Activated CD4-positive, alpha-beta memory T cell treated with anti-CD3 and anti-CD28 coated beads for 36 hours (primary cell): ENCODE results near the gene ARHGAP5. TPM values are rescaled to one million over a fixed set of nuclear protein-coding genes. Genes with fewer than 3 reads are reported as not detected.

ENCODE experiments used
- CTCF ChIA-PET: fragments of 350-600 bp; sonication (Branson Sonifier 250); formaldehyde crosslinking; loops from one replicate; lab custom pipeline; 2021; ENCODE audit warnings: antibody characterized with exemption, inconsistent platforms; lab: Charles Lee
- POLR2A ChIA-PET: fragments of 350-600 bp; sonication (Branson Sonifier 250); formaldehyde crosslinking; loops from one replicate; lab custom pipeline; 2021; ENCODE audit warnings: antibody characterized with exemption; lab: Charles Lee
- DNase-seq: peaks from one replicate; pipeline ENCODE4 v3.0.0-alpha.2; 2020
- H3K27ac Mint-ChIP-seq: one replicate; pipeline ENCODE4 v1.8.0; 2021; ENCODE audit warnings: mixed read lengths
- H3K27me3 Mint-ChIP-seq: one replicate; pipeline ENCODE4 v1.8.0; 2021; ENCODE audit warnings: mixed read lengths
- H3K36me3 Mint-ChIP-seq: one replicate; pipeline ENCODE4 v1.8.0; 2021; ENCODE audit warnings: mixed read lengths
- H3K4me1 Mint-ChIP-seq: one replicate; pipeline ENCODE4 v1.8.0; 2021; ENCODE audit warnings: low read depth, mixed read lengths
- H3K4me3 Mint-ChIP-seq: one replicate; pipeline ENCODE4 v1.8.0; 2021; ENCODE audit warnings: mild to moderate bottlenecking, mixed read lengths
- H3K9me3 Mint-ChIP-seq: one replicate; pipeline ENCODE4 v1.8.0; 2021; ENCODE audit warnings: mixed read lengths
- intact Hi-C: fragments of 100-400 bp; cut with micrococcal nuclease; formaldehyde crosslinking; loops from one replicate; pipeline ENCODE4 v1.15.1; 2023
- total RNA-seq, 2 experiments: library from RNA; stranded (reverse); gene quantifications; one replicate each; pipeline ENCODE4 v1.2.3, GENCODE V29; 2021

Gene ARHGAP5
- total RNA-seq, 2 experiments from 2014 or later, result 41.6 to 41.9 TPM

GRCh38 chr14:32193532-32193931, 116.4 kb downstream of the ARHGAP5 start:
- peaks cover 15% of the 10 kb centered on the region for H3K4me1 Mint-ChIP-seq
- intact Hi-C loops, result loop anchor here (1.0 to 5.0 kb wide), 5 partner anchors 10 to 509 kb away; partner anchors contain the start of gene RNU6-8
- CTCF ChIA-PET, result no interaction called here
- H3K9me3 Mint-ChIP-seq, result no peaks in the 10 kb centered on the region
- no peaks in the 10 kb centered on the region for H3K36me3 Mint-ChIP-seq
- peaks cover 5% of the 10 kb centered on the region for H3K27me3 Mint-ChIP-seq
- no peak for DNase-seq
- POLR2A ChIA-PET, result no interaction called here
- H3K4me3 Mint-ChIP-seq, result no peak overlapping the region
- H3K27ac Mint-ChIP-seq, result no peak overlapping the region

DNA sequence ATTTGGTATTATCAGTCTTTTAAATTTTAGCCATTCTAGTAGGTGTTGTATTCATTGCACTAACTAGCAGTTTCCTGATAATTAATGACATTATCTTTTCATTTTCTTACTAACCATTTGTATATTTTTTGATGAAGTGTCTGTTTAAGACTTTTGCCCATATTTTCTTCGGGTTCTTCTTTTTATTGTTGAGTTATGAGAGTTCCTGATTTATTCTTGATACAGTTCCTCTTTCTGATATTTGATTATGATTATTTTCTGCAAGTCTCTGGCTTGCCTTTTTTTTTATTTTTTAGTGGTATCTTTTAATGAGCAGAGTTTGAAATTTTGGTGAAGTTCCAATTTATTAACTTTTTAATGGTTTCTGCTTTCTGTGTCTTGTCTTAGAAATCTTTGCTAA, 118.5 kb downstream of the ARHGAP5 start:
- POLR2A ChIA-PET, result no interaction called here
- H3K9me3 Mint-ChIP-seq, result no peaks in the 10 kb centered on the region
- no peak for DNase-seq
- peaks cover 5% of the 10 kb centered on the region for H3K27me3 Mint-ChIP-seq
- no peaks in the 10 kb centered on the region for H3K36me3 Mint-ChIP-seq
- peaks cover 20% of the 10 kb centered on the region for H3K4me1 Mint-ChIP-seq
- intact Hi-C loops, result no loop called here
- CTCF ChIA-PET, result no interaction called here
- no peak overlapping the region for H3K4me3 Mint-ChIP-seq
- no peak overlapping the region for H3K27ac Mint-ChIP-seq

- intact Hi-C loops, result no loop called here
- ChIA-PET POLR2A (no interaction called here), CTCF (interaction anchor here (0.8 to 1.1 kb wide), 3 partner anchors 57 to 274 kb away, joined by 3 read pairs; no protein-coding TSS in a partner anchor)
- Mint-ChIP-seq H3K27me3 (peaks cover 2% of the 10 kb centered on the region), H3K36me3 (no peaks in the 10 kb centered on the region), H3K4me3 (no peak overlapping the region), H3K27ac (no peak overlapping the region), H3K4me1 (peaks cover 36% of the 10 kb centered on the region), H3K9me3 (no peaks in the 10 kb centered on the region)
- peak; percentile 39 for DNase-seq
Measured at GRCh38 chr14:32197919-32198318, 120.8 kb downstream of the ARHGAP5 start.

DNA sequence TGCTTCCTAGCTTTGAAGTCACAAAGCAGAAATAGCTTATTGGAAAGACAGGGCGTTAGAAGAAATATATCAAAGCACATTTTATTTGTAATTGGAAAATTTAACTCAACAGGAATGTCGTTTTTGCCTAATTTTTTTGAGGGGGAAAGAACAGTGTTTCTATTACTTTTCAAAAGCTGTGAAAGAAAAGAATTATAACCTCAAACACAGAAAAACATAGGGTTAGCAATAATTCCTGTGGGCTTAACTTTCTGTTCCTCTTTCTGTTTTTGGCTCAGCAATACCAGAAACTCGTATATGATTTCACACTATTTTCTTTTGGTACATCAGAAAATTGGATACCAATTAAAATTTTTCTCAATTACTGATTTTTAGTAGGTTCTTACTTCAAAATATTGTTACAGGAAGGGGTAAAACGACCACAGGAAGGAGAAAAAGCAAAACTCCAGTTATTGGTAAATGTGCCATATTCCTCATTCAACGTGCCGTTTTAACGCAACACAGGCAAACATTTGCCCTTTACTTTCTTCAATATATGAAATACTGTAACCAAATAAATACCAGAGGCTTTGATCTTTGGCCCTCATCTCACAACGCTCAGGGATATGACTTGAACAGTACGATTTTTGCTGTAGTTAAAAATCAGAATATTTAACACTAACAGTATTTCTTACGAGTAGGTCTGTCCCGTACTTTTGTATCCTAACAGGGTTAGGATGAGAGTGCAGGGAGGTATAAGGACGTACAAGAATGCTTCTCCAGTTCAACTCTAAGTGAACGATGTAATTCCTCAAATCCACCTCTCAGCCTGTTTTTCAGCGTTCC, 123.5 kb downstream of the ARHGAP5 start:
- Mint-ChIP-seq H3K36me3 (peaks cover 2% of the 10 kb centered on the region), H3K4me3 (peak overlapping the region; percentile 89), H3K27ac (peak overlapping the region; percentile 98), H3K9me3 (no peaks in the 10 kb centered on the region), H3K27me3 (peaks cover 4% of the 10 kb centered on the region), H3K4me1 (peaks cover 42% of the 10 kb centered on the region)
- CTCF ChIA-PET, result interaction anchor here (2.2 kb wide), 1 partner anchor 127 kb away, joined by 7 read pairs; no protein-coding TSS in a partner anchor
- POLR2A ChIA-PET, result no interaction called here
- intact Hi-C loops, result loop anchor here (5.0 to 10.0 kb wide), 2 partner anchors 734 to 1578 kb away; partner anchors contain the start of genes NPAS3 and SCFD1
- DNase-seq, result no peak

- peak; percentile 87 for DNase-seq
- H3K9me3 Mint-ChIP-seq, result no peaks in the 10 kb centered on the region
- ChIA-PET POLR2A (interaction anchor here (2.6 kb wide), 1 partner anchor 125 kb away, joined by 15 read pairs; the partner anchor contains the start of gene ARHGAP5), CTCF (no interaction called here)
- H3K27ac Mint-ChIP-seq, result peak overlapping the region; percentile 98
- H3K4me3 Mint-ChIP-seq, result peak overlapping the region; percentile 89
- H3K27me3 Mint-ChIP-seq, result peaks cover 2% of the 10 kb centered on the region
- H3K36me3 Mint-ChIP-seq, result peaks cover 2% of the 10 kb centered on the region
- H3K4me1 Mint-ChIP-seq, result peaks cover 49% of the 10 kb centered on the region
- intact Hi-C loops, result loop anchor here (5.0 to 10.0 kb wide), 2 partner anchors 733 to 1579 kb away; partner anchors contain the start of genes NPAS3 and SCFD1
Measured at GRCh38 chr14:32201193-32201815, 124.2 kb downstream of the ARHGAP5 start.

DNA sequence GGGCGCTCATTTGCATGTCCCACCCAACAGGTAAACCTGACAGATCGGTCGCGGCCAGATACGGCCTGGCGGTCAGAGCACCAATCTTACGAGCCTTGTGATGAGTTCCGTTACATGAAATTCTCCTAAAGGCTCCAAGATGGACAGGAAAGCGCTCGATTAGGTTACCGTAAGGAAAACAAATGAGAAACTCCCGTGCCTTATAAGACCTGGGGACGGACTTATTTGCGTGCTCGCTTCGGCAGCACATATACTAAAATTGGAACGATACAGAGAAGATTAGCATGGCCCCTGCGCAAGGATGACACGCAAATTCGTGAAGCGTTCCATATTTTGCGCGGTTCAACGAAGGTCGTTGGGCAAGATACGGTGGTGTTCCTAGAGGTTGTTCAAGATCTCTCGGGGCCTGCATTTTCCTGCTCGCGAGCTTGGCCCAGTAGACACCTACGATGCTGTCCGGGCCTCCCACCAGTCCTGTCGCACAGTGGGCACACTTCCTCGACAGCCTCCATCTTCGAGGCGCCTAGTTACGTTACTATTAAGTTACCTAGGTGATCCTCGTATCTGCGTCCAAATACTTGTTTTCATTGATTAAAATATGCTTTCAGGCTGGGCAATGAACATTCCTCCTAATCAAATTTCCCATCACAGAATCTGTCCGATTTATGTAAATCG, 124.8 kb downstream of the ARHGAP5 start, which contains the start of gene RNU6-7:
RNU6-7 (plus strand) TSS at position 230 of the 675 bp plus-strand sequence.
- intact Hi-C loops, result loop anchor here (2.0 to 10.0 kb wide), 6 partner anchors 49 to 1580 kb away; partner anchors contain the start of genes HECTD1, NPAS3 and SCFD1
- ChIA-PET CTCF (no interaction called here), POLR2A (interaction anchor here (2.6 kb wide), 1 partner anchor 125 kb away, joined by 15 read pairs; the partner anchor contains the start of gene ARHGAP5)
- peaks cover 2% of the 10 kb centered on the region for H3K36me3 Mint-ChIP-seq
- peaks cover 2% of the 10 kb centered on the region for H3K27me3 Mint-ChIP-seq
- H3K4me1 Mint-ChIP-seq, result peaks cover 53% of the 10 kb centered on the region
- peak; percentile 47 for DNase-seq
- peak within 1 kb of the TSS; percentile 98 for H3K27ac Mint-ChIP-seq
- H3K4me3 Mint-ChIP-seq, result peak within 1 kb of the TSS; percentile 89
- H3K9me3 Mint-ChIP-seq, result no peaks in the 10 kb centered on the region

GRCh38 chr14:32202491-32202997, 125.4 kb downstream of the ARHGAP5 start:
- Mint-ChIP-seq H3K4me1 (peaks cover 52% of the 10 kb centered on the region), H3K9me3 (no peaks in the 10 kb centered on the region), H3K36me3 (peaks cover 2% of the 10 kb centered on the region), H3K27me3 (peaks cover 2% of the 10 kb centered on the region), H3K27ac (peak overlapping the region; percentile 98), H3K4me3 (peak overlapping the region; percentile 89)
- intact Hi-C loops, result loop anchor here (2.0 to 10.0 kb wide), 6 partner anchors 48 to 1580 kb away; partner anchors contain the start of genes HECTD1, NPAS3 and SCFD1
- POLR2A ChIA-PET, result interaction anchor here (2.6 kb wide), 1 partner anchor 126 kb away, joined by 15 read pairs; the partner anchor contains the start of gene ARHGAP5
- no peak for DNase-seq
- CTCF ChIA-PET, result interaction anchor here (1.2 to 1.4 kb wide), 2 partner anchors 52 to 126 kb away, joined by 4 to 9 read pairs; partner anchors contain the start of gene ARHGAP5

GRCh38 chr14:32202998-32203882, 126.1 kb downstream of the ARHGAP5 start, which contains the start of gene RNU6-8:
RNU6-8 (minus strand) TSS chr14:32203269.
- H3K36me3 Mint-ChIP-seq, result peaks cover 2% of the 10 kb centered on the region
- H3K4me1 Mint-ChIP-seq, result peaks cover 46% of the 10 kb centered on the region
- H3K4me3 Mint-ChIP-seq, result peak within 1 kb of the TSS; percentile 89
- peak; percentile 89 for DNase-seq
- H3K27ac Mint-ChIP-seq, result peak within 1 kb of the TSS; percentile 98
- H3K9me3 Mint-ChIP-seq, result no peaks in the 10 kb centered on the region
- CTCF ChIA-PET, result interaction anchor here (0.6 to 1.4 kb wide), 7 partner anchors 48 to 277 kb away, joined by 3 to 9 read pairs (median 4); partner anchors contain the start of gene ARHGAP5
- POLR2A ChIA-PET, result interaction anchor here (1.0 to 2.6 kb wide), 2 partner anchors 127 to 265 kb away, joined by 3 to 15 read pairs; partner anchors contain the start of gene ARHGAP5
- intact Hi-C loops, result loop anchor here (1.0 to 10.0 kb wide), 12 partner anchors 10 to 1581 kb away; partner anchors contain the start of genes DTD2, HECTD1, NPAS3 and NUBPL
- peaks cover 2% of the 10 kb centered on the region for H3K27me3 Mint-ChIP-seq

- Mint-ChIP-seq H3K36me3 (peaks cover 2% of the 10 kb centered on the region), H3K27me3 (peaks cover 2% of the 10 kb centered on the region), H3K9me3 (no peaks in the 10 kb centered on the region), H3K4me3 (peak overlapping the region; percentile 89), H3K4me1 (peaks cover 46% of the 10 kb centered on the region), H3K27ac (peak overlapping the region; percentile 98)
- intact Hi-C loops, result loop anchor here (1.0 to 10.0 kb wide), 12 partner anchors 11 to 1582 kb away; partner anchors contain the start of genes DTD2, HECTD1, NPAS3 and NUBPL
- CTCF ChIA-PET, result interaction anchor here (0.6 to 1.4 kb wide), 6 partner anchors 47 to 277 kb away, joined by 3 to 9 read pairs (median 4); no protein-coding TSS in a partner anchor
- POLR2A ChIA-PET, result interaction anchor here (1.0 to 2.6 kb wide), 2 partner anchors 127 to 266 kb away, joined by 3 to 15 read pairs; partner anchors contain the start of gene ARHGAP5
- peak; percentile 34 for DNase-seq
Measured at GRCh38 chr14:32203928-32204357, 126.8 kb downstream of the ARHGAP5 start.

GRCh38 chr14:32205554-32205953, 128.4 kb downstream of the ARHGAP5 start:
- Mint-ChIP-seq H3K9me3 (no peaks in the 10 kb centered on the region), H3K27ac (no peak overlapping the region), H3K27me3 (peaks cover 4% of the 10 kb centered on the region), H3K36me3 (peaks cover 2% of the 10 kb centered on the region), H3K4me3 (no peak overlapping the region), H3K4me1 (peaks cover 42% of the 10 kb centered on the region)
- DNase-seq, result no peak
- ChIA-PET POLR2A (no interaction called here), CTCF (interaction anchor here (0.7 to 1.6 kb wide), 5 partner anchors 8 to 134 kb away, joined by 3 to 4 read pairs (median 3); no protein-coding TSS in a partner anchor)
- intact Hi-C loops, result loop anchor here (10.0 kb wide), 1 partner anchor 729 kb away; the partner anchor contains the start of gene NPAS3
